Daoy (cell line): ENCODE results near the gene ELMOD1. TPM values are rescaled to one million over a fixed set of nuclear protein-coding genes. Genes with fewer than 3 reads are reported as not detected.
A peak's percentile ranks its signal among the peaks of the same experiment; 100 is the strongest.

Source experiments
- DNase-seq: peaks from one replicate; pipeline ENCODE4 v3.0.0-alpha.2; 2015; ENCODE audit warnings: low read depth
- total RNA-seq: library from RNA; depleted of rRNA; stranded (reverse); fragments of >200 nt; shearing (Covaris generic); gene quantifications from 2 replicates; pipeline ENCODE4 v1.2.3, GENCODE V29; 2014

ELMOD1 gene
- total RNA-seq, 1 experiment from 2014 or later = 1.0 TPM

DNA sequence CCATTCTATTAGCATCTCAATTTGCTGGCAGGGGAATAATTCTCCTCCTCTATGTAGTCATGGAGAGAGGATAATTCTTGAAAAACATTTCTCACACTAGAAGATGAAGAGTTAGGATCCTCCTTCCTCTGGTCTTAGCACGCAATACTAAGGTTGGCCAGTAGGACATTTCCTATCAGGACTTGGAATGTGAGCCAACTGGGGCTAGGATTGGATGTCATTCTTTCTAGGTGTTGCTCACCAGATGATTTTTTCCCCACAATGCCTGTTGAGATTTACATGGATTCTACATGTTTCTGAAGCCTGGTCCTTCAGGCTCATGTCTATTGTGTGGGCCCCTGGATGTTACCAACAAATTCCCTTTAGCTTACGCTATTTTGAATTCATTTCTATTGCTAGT is 92.9 kb downstream of the ELMOD1 start:
- DNase-seq = no peak

GRCh38 chr11:107688322-107688918 is 97.5 kb downstream of the ELMOD1 start:
- DNase-seq = no peak

GRCh38 chr11:107689317-107690202 is 98.6 kb downstream of the ELMOD1 start:
- peak; percentile 55 for DNase-seq

DNA sequence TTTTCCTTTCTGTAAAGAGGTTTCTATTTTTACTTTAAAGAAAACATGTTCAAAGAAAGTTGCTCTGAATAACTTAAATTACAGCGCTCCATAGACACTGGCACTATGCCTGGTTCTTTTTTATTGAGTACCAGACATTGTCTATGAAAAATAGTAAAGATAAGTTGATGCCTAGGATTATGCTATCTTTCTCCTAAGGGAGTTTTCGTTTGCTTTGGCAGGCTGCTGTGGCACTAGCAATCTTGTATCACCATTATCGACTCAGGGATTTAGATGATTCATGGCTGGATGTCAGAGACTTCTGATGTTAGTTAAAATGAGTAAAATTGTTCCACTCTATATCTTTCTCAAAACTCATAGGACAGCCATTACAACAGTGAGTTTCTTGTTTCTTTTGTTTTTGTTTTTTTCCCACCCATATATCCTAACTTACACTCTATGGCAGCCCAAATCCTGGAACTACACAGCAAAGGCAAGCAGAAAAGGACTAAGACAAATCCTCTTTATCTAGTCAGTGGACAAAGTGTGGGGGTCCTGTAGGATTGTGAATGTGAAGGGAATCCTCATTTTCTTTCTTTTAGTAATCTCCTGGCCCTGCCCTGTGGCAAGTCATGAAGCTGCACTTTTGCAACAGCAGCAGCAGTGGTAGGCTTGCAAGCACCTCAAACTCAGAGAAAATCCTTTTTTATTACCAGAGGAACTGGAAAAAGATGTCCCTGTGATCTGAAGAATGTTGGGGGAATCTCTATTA is 100.2 kb downstream of the ELMOD1 start:
- peak; percentile 46 for DNase-seq

GRCh38 chr11:107695446-107695845 is 104.5 kb downstream of the ELMOD1 start:
- no peak for DNase-seq

GRCh38 chr11:107696140-107696539 is 105.2 kb downstream of the ELMOD1 start:
- peak; percentile 72 for DNase-seq

DNA sequence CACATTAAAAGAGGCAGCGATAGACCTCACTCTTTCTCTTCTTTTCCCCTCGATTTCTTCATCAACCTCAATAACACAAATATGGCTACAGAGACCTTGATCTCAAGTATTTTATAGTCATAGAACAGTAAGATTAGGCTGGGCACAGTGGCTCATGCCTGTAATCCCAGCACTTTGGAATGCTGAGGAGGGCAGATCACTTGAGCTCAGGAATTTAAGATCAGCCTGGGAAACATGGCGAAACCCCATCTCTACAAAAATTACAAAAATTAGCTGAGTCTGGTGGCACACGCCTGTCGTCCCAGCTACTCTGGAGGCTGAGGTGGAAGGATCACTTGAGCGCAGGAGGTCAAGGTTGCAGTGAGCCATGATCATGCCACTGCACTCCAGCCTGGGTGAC is 106.3 kb downstream of the ELMOD1 start:
- DNase-seq = no peak

DNA sequence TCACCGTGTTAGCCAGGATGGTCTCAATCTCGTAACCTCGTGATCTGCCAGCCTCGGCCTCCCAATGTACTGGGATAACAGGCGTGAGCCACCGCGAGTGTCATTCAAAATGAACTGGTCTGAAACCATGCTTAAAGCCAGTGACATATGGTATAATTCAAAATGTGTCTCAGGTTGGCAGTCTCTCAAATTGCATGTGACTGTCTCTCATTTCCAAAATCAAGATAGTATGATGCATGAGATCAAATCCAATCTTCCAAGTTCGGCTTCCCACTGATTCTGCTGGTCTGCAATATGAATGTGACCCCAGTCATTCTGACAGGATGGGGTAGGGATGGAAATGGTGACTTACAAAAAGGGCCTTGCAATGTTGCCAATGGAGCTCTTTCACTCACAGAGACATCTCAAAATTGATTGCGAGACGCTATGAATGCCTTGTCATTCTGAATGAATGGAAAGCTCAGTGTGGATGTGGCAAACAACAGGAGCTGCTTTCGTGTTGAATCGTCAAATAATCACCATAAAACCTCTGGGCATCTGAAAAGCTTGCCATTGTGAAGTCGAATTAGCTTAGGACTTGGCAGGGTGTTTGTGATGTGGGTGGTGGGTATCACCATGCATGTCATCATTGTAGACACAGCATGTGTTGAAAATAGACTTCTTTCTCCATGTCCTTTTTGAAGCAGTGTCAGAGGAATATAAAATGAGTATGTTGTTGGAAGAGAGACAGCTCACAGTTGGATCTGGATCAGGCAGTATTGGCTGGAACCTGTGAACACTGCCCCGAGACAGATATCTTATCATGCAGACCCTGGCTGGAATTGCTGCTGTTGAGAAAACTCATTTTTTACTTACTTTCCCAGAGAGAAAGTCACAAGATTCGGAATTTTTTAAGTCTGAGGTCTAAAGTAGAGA is 108.7 kb downstream of the ELMOD1 start:
- no peak for DNase-seq

DNA sequence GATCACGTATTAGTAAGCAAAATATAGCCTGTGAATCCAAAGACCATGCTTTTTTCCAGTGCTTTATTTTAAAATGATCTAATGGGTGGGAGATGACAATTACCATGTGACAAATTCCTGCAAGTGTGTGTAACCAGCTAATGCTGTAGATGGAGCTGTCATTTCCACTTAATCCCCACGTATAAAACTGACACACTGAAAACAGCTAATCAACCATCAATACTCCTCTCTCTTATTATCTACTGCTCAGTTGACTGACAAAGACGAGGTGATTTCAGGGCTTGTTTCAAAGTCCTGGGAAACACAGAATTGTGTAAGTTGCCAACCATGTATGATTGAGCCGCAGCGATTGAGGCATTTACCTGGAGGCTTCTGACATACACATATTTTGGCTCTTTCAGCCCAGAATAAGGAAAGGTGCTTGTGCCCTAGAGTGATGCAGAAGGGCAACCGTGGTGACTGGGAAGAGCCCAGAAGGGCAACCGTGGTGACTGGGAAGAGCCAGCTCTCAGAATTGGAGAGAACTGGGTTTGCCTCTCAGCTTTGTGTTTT is 111.2 kb downstream of the ELMOD1 start:
- DNase-seq = no peak

GRCh38 chr11:107702723-107703122 is 111.8 kb downstream of the ELMOD1 start:
- DNase-seq = no peak

GRCh38 chr11:107704451-107704850 is 113.5 kb downstream of the ELMOD1 start:
- DNase-seq = peak; percentile 79

DNA sequence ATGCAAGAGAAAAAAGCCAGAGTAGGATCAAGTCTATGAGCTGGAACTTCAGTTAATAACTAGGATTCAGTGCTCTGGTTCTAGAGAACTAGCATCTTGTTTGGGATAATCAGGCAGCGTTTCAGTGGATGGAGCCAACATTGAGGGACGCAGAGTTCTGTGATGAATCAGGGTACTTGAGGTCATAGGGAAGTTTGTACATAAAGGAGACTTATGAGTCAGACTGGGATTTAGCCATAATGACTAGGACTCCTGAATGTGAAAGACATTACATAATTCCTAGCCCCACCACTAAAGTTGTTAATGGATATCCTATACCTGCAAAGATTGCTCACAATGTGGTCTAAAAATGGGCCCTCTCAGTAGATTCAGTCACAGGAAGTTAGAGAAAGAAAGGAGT is 114.1 kb downstream of the ELMOD1 start:
- peak; percentile 87 for DNase-seq

DNA sequence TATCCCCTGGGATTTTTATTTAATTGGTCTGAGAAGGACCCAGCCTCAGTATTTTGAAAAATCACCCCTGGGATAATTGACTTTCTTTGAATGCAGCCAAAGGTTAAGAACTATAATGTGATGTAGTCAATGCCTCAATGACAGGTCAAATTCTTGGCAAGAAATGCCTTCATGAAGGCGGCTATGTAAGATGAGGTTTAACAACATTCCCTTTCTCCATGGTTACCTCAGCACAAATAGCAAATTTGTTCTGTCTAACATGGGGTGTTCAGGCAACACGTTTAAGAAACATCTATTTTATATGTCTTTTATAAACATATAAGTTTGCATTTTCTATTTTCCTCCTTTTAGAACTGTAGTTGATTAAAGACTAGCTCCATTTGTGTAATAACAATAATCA is 115.6 kb downstream of the ELMOD1 start:
- no peak for DNase-seq

DNA sequence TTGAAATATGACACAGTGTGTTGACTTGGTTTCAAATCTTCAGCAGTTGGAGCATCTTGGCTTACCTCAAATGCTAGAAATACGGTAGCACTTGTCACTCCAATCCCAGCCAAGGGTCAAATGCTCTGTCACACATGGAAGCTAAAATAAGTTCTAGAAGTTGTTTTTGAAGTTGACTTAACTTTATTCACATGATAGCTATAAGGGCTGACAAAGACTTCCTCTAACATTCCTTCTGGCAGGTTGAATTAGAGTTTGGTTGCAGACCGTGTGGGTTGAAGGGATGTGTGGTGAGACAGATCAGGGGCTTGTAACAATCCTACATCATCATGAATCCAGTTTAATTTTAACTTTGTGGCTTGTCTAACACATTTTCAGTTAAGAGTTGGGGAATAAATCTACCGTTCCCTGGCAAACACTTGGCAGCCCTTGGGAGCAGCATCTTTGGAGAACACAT is 116.3 kb downstream of the ELMOD1 start:
- DNase-seq = no peak

- DNase-seq = no peak
Observed at GRCh38 chr11:107707807-107708206, 116.9 kb downstream of the ELMOD1 start.

GRCh38 chr11:107708792-107709191 is 117.8 kb downstream of the ELMOD1 start:
- DNase-seq = no peak

DNA sequence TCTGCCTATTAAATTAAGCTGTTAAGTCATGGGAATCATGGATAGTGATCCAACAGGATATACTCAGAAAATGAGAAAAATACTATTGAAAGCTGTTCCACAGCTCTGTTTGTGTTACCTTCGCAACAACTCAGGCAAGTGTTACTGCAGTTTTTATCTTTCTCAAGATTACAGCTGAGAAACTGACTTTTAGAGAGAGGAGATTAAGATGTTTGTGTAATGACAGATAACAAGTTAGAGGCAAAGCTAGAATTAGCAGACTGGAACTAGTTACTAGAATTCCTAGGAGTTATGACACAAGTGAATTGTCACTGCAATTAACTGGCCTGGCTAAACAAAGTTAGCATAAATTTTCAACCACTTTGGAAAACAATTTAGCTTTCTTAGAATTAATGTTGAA is 119.4 kb downstream of the ELMOD1 start:
- no peak for DNase-seq

DNA sequence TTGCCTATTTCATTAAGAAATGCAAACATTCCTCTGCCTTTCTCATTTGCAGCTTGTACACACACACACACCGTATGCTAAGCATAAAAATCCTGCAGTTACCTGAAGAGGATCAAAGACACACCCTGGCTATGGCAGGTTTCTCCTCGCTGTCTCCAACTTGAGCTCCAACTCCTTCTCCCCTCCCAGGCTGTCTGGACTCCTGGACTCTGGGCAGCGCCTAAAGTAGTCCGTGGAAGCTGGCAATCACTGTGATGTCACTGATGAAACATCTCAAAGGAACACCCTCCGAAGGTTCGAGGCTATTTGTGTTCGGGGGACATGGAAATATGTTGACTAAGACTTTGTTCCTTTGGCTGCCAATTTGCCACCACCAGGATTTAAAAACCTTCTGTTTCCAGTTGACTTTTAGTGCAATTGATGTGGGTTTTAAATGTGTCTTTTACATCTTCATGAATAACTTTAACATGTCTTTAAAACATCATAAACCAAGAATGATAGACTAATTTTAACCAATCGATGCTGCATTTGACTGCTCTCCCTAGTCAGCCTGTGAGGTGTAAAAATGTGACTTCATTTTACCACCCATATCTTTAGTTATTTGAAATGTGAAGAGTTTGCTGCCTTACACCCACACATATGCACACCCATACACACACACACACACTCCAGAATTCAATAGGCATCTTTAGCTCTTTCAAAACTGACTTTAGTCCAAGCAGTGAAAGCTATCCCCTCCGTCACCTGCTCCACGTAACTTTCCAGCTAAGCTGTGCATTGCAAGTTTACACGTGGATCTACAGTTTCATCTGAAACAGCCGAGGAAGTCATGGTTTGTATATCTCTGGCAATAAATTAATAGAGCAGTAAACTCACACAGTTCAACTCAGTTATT is 121.2 kb downstream of the ELMOD1 start, which contains the start of gene SLN:
Gene SLN, minus strand, starts transcription at position 196 of the 895 bp plus-strand sequence.
- DNase-seq = no peak

DNA sequence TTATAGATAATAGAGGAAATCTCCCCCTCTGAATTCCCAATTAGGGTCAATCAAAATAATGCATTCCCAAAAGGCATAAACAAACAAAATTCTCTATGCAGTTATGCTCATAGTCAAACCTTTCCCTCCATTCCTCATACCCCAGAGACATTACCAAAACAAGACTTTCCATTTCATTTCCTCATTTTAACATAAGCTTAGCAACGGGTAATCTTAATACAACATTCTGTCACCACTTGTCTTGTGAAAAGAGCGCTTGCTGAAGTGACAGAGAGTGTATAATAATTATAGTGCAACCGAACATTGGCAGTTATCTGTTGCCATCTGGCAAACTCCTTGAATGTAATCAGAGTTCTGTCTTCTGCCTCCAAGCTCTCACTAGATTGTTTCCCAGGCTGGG is 122.1 kb downstream of the ELMOD1 start:
- no peak for DNase-seq
